Stimulated activated naive CD4-positive, alpha-beta T cell treated with Interleukin-2 at 50 U/mL for 16 hours (primary cell): ENCODE measurements around the gene TECPR1.

Experiments
- DNase-seq: peaks from one replicate; lab custom pipeline; 2025; lab: John Stamatoyannopoulos, UW

Gene TECPR1

DNA sequence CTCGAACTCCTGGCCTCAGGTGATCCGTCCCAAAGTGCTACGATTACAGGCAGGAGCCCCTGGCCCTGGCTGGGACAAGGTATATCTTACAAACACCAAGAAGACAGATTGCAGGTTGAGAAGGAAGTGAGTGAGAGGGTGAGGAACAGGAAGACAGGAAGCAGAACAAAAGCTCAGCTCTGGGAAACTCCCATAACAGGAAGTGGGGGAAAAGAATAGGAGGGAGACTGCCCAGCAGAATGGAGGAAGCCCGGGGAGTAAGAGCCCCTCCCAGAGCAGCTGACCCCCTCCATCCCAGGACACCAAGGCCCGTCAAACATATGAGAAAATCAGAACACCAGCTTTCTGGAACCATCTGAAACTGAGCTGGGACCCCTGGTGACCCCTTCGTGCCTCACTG lies 2.9 kb downstream of the TECPR1 start:
- no peak for DNase-seq

- no peak for DNase-seq
Measured at GRCh38 chr7:98248156-98248555, 3.9 kb downstream of the TECPR1 start.

DNA sequence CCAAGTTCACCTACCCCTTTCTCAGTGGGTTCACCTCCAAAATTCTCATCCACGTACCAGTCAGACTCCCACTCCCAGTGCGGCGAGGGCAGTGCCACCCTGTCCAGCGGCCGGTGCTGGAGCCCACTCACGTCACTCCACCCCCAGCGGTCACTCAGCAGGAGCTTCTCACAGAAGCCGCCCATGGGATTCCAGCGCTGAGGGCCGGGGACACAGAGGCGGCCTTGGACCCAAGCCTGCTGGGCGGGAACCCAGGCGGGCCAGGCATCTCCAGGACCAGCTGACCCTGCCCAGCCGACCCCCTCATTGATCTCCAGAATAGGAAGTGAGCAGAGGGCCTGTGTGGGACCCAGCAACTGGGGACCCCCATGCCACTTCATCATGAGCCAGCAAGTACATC lies 7.2 kb downstream of the TECPR1 start:
- no peak for DNase-seq

DNA sequence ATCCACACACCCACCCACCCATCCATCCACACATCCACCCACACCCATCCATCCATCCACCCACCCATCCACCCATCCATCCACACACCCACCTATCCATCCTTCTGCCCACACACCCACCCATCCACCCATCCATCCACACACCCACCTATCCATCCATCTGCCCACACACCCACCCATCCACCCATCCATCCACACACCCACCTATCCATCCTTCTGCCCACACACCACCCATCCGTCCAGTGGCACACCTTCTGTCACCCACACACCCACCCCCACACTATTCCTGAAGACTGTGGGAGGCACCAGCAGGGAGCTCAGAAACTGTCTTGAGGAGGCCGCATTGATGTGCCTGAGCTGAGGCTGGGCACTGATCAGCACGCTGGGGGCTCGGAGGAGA lies 9.1 kb downstream of the TECPR1 start:
- DNase-seq, result no peak

DNA sequence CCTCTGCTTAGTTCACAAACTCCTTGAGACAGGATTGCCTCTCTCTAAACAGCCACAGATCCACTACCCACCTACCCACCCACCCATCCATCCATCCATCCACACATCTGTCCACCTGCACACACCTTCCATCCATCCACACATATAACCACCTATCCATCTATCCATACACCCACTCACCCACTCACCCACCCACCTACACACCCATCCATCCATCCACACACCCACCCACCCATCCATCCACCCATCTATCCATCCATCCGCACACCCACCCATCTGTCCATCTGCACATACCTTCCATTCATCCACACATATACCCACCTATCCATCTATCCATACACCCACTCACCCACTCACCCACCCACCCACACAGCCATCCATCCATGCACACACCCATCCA lies 9.7 kb downstream of the TECPR1 start:
- no peak for DNase-seq

DNA sequence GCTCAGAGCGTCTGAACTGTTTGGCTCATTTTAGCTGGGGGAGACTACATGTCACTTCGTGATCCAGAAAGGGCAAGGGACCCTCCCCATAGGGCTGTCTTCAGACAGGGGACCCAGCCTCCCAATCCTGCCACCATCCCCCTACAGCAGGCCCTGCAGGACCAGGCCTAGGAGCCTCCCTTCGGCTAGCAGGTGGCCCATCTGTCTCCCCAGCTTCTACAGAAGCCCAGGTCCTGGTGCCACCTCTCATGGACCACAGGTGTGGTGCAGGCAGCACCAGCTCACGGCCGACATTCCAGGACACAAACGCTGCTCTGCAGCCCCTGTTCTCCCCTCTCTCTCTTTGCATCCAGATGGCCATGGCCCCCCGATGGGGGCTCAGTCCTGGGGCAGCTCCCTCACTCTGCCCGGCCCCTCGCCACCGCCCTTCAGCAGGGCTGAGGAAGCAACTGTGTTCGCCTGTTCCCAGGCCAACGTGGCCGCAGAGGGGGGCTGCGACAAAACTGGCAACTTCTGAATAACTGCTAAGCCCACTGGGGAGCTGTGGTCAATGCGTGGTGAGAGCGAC lies 10.3 kb downstream of the TECPR1 start:
- no peak for DNase-seq

GRCh38 chr7:98240961-98241673 lies 10.9 kb downstream of the TECPR1 start:
- DNase-seq, result no peak

DNA sequence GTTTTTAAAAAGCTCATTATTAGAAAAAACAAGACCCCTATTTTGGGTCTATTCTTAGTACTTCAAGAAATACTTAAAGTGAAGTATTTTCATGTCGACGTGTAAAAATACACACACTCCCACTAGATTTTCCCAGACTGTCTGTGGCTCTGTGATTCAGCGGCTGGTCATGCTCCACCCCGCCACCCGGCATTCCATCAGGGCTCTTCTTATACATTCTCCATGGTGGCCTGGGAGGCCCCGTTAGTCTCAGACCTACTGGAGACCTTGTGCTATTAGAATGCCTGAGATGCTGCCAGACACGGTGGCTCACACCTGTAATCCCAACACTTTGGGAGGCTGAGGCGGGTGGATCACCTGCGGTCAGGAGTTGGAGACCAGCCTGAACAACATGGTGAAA lies 13.1 kb downstream of the TECPR1 start:
- no peak for DNase-seq

DNA sequence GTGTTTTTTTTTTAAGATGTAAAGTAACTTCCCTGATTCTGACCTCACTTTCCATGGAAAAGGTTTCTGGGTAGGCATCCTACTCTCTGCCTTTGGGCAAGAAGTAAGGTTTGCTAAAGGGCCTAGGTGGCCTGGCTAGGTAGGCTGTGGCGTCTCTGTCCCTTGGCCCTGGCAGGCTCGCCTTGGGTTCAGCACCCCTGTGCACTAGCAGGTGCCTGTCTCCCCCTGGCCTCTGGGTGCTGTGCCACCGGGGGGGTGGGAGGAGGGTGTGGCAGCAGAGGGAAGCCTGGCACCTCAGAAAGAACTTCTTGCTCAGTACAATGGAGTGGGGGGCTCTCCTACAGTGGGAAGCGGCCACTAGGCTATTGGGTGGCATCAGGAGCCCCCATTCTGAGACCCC lies 14.0 kb downstream of the TECPR1 start:
- no peak for DNase-seq

- no peak for DNase-seq
Measured at GRCh38 chr7:98236355-98237185, 15.5 kb downstream of the TECPR1 start.

DNA sequence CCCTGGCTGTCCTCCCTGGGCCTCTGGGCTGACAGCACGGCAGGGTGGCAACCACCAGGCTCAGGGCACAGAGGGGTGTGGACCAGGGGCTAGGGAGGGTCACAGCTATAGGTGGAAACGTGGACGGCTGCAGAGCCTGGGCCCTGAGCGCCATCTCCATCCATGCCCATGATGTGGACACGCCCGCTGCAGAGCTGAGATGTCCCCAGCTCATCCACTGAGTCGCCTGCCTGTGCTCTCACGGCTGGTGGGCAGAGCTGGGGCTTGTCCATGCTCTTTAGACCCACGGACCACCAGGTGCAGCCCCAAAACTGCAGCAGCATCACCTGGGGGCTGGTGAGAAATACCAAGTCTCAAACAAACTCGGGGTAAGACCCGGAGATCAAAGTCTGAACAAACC lies 16.1 kb downstream of the TECPR1 start:
- DNase-seq, result no peak

DNA sequence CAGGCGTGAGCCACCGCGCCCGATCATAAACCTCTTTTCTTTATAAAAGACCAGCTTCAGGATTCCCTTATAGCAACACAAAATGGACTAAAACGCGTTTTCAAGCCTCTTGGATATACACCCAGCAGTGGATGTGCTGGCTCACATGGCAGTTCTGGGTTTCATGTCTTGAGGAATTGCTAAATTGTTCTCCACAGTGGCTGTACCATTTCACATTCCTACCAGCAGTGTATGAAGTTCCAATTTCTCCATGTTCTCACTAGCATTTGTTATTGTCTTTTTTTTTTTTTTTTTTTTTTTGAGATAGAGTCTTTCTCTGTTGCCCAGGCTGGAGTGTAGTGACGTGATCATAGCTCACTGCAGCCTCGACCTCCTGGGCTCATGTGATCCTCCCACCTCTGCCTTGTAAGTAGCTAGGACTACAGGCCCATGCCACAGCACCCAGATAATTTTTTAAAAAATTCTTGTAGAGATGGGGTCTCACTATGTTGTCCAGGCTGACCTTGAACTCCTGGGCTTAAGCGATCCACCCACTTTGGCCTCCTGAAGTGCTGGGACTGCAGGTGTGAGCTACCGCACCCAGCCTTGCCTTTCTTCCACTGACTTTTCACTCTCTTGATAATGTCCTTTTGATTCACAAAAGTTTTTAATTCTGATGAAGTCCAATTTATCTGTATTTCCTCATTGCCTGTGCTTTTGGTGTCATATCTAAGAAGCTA lies 17.4 kb downstream of the TECPR1 start:
- no peak for DNase-seq

DNA sequence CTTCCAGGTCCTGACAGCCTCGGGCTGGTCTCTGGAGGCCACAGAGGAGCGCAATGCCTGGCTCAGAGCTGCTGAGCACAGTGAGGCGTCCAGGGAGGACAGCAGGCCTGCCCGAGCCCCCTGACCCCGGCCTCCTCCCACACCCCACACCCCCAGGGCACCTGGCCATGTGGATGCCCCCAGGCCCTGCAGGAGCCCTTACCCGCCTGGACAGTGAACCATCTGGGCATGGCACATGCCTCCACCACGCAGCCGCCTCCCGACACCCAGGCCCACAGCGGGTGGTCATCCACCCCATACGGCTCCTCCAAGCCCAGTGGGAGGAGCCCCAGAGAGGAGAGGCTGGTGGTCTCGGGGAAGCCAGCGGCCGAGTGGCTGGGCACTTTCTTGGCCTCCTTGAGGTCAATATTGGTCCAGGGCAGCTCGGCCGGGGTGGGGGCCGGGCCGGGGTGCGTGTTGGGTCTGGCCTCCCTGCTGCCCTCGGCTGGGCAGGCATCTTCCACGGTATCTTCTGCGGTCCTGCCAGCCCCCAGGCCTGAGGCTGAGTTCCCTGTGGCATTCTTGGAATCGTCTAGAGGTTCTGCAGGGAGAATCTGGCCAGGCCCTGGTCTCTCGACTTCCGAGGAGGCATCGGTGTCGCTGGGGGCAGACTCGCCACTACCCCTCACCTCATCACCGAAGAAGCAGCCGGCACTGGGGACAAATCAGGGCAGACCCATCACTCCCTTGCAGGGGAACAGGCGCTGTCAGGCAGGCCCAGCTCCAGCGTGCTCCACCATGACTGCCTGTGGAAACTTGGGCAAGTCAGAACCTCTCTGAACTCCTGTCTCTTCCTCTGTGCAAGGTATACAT lies 18.6 kb downstream of the TECPR1 start:
- DNase-seq, result no peak

DNA sequence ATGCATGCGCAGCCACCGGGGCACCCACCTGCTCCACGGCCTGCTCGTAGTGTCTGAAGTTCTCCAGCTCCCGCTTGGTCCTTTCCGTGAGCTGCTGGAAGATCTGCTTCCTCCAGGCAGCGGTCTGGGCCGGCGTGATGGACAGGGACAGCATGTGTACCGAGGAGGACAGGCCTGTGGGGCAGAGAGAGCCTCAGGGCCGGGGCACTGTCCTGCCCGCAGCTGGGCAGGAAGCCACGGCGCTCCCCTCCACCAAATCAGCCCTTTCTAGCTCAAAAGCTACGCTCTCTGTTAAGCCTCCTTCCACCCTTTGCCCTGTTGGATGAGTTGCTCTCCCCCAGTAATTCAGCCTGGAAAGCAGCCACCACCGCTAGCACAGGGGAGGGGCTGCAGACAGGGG lies 19.2 kb downstream of the TECPR1 start:
- DNase-seq, result no peak

GRCh38 chr7:98232263-98232585 lies 19.8 kb downstream of the TECPR1 start:
- no peak for DNase-seq

DNA sequence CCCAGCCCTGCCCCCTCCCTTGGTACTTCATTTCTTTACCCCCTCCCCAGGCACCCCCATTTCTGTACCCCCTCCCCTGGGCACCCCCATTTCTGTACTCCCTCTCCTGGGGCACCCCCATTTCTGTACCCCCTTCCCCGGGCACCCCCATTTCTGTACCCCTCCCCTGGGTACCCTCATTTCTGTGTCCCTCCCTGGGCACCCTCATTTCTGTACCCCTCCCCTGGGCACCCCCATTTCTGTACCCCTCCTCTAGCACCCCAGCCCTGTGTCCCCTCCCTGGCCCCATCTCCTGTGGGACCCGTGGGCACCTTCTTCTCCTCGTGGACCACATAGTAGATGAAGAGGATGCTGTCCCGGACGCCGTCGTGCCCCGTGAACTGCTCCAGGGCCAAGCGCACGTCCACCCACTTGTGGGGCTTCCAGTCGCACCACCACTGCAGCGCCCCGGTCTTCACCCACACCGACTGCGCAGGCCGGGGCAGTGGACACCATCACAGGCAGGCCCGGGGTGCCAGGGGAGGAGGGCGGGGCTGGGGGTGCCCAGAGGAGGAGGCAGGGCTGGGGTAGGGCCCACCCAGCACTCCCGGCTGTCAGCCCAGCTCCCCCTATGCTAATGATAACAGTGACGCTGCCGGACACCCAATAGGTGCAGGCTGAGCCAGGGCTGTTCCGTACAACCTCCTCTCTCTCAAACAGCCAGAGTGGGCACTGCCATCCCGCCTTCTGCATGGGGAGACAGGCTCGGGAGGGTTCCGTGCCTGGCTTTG lies 20.4 kb downstream of the TECPR1 start:
- DNase-seq, result no peak

GRCh38 chr7:98230746-98231471 lies 21.1 kb downstream of the TECPR1 start:
- DNase-seq, result no peak

DNA sequence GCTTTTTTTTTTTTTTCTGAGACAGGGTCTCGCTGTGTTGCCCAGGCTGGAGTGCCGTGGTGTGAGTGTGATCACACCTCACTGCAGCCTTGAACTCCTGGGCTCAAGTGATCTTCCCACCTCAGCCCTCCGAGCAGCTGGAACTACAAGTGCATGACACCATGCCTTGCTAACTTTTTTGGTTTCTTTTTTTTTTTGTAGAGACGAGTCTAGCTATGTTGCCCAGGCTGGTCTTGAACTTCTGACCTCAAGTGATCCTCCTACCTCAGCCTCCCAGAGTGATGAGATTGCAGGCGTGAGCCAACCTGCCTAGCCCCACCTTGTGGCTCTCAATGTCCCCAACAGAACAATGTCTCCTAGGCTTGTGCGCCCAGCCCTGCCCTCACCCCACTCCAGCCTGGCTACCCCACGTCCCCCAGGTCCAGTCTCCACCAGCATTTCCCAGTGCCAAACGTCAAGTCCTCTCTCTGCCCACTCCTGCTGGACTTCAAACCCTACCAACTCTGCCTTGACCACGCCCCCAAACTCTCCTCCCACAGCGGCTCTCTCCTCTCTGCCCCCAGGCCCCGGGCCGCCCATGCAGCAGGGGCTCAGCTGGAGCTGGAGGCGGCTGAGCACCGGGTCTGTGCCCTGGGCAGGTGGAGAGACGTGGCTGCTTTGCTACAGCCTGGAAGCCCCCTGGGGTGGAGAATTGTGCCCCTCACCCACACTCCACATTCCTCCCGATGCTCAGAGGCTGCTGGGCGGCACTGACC lies 21.9 kb downstream of the TECPR1 start:
- DNase-seq, result no peak

DNA sequence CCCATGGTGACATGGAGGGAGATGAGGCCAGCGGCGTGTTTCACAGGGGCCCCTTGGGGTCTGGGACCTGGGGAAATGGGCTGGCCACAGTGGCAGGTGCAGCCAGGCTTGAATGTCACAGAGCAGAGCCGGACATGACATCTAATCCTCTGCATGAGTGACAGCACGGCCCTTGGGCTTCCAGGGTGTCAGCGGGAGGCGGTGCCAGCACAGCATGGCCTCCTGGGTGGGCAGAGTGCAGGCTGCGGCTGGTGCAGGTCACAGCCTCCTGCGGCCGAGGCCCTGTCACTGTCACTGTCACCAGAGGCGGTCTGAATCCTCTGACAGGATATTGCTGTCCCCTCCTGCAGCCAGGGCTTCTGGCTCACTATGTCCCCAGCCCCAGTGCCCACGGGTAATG lies 22.6 kb downstream of the TECPR1 start:
- DNase-seq, result no peak

- DNase-seq, result no peak
Measured at GRCh38 chr7:98228801-98229200, 23.2 kb downstream of the TECPR1 start.
